Choroid plexus epithelial cell (primary cell): Measurements from ENCODE around the gene DDX53.

Source experiments
- DNase-seq: peaks from one replicate; pipeline ENCODE4 v3.0.0-alpha.2; 2010; ENCODE audit warnings: low read depth
- H3K4me3 ChIP-seq: 2 replicates; pipeline ENCODE4 v1.5.1; 2011; ENCODE audit warnings: low read depth, mild to moderate bottlenecking, control low read depth, low read length, moderate library complexity
- CTCF ChIP-seq: conservative IDR thresholded peaks from 2 replicates; pipeline ENCODE4 v1.5.1; 2011; ENCODE audit warnings: low read depth, mild to moderate bottlenecking, control low read depth, inconsistent platforms, low read length, moderate library complexity

Gene DDX53

GRCh38 chrX:22999696-23000223 is at the start of gene DDX53:
TSS of gene DDX53 (plus strand) at chrX:22999960. CDS start at chrX:23000058, 98 bp downstream.
- DNase-seq = no peak
- no peak for TF ChIP-seq CTCF
- H3K4me3 ChIP-seq = no peak within 1 kb of the TSS

GRCh38 chrX:22950269-22951266 is 49.2 kb upstream of the DDX53 start:
- H3K4me3 ChIP-seq = no peak overlapping the region
- no peak for TF ChIP-seq CTCF
- DNase-seq = peak; percentile 94

- peak; percentile 63 for DNase-seq
- no peak for TF ChIP-seq CTCF
- no peak overlapping the region for H3K4me3 ChIP-seq
Measured at GRCh38 chrX:22952010-22952409, 47.8 kb upstream of the DDX53 start.

- no peak for DNase-seq
- no peak overlapping the region for H3K4me3 ChIP-seq
- TF ChIP-seq CTCF = no peak
Measured at GRCh38 chrX:22958250-22958649, 41.5 kb upstream of the DDX53 start.

GRCh38 chrX:22959204-22959920 is 40.4 kb upstream of the DDX53 start:
- H3K4me3 ChIP-seq = no peak overlapping the region
- DNase-seq = no peak
- no peak for TF ChIP-seq CTCF

GRCh38 chrX:22963196-22963595 is 36.6 kb upstream of the DDX53 start:
- no peak for DNase-seq
- no peak overlapping the region for H3K4me3 ChIP-seq
- TF ChIP-seq CTCF = no peak
